Liver (tissue), 3 donors: Measurements from ENCODE around the gene CCNO.

ENCODE experiments used
- EGR1 ChIP-seq, 2 donors: IDR thresholded peaks; 2 replicates each; pipeline ENCODE4 v1.6.1; 2016 to 2018; ENCODE audit warnings: antibody characterized with exemption in 2 of 2, low read depth in 2 of 2
- FOXA1 ChIP-seq: IDR thresholded peaks from 2 replicates; pipeline ENCODE4 v1.6.1; 2016; ENCODE audit warnings: antibody characterized with exemption
- GABPA ChIP-seq, 2 donors: IDR thresholded peaks in 1 of 2; conservative IDR thresholded peaks in 1 of 2; 2 replicates each; pipeline ENCODE4 v1.6.1; 2016; ENCODE audit warnings: antibody characterized with exemption in 2 of 2, mild to moderate bottlenecking in 1 of 2, moderate library complexity in 1 of 2
- HNF4A ChIP-seq, 2 donors: conservative IDR thresholded peaks; 2 replicates each; pipeline ENCODE4 v1.6.1; 2016; ENCODE audit warnings: antibody characterized with exemption in 2 of 2, mild to moderate bottlenecking in 2 of 2
- JUND ChIP-seq, 2 donors: IDR thresholded peaks; 2 replicates each; pipeline ENCODE4 v1.6.1; 2016; ENCODE audit warnings: antibody characterized with exemption in 2 of 2
- RAD21 ChIP-seq, 2 donors: IDR thresholded peaks; 2 replicates each; pipeline ENCODE4 v1.6.1; 2016; ENCODE audit warnings: antibody characterized with exemption in 2 of 2, mild to moderate bottlenecking in 2 of 2
- RXRA ChIP-seq, 2 donors: IDR thresholded peaks; 2 replicates each; pipeline ENCODE4 v1.6.1; 2017 to 2018; ENCODE audit warnings: antibody characterized with exemption in 2 of 2, mild to moderate bottlenecking in 1 of 2
- SP1 ChIP-seq: IDR thresholded peaks from 2 replicates; pipeline ENCODE4 v1.6.1; 2018; ENCODE audit warnings: antibody characterized with exemption, mild to moderate bottlenecking
- TAF1 ChIP-seq: conservative IDR thresholded peaks from 2 replicates; pipeline ENCODE4 v1.6.1; 2016; ENCODE audit warnings: antibody characterized with exemption, mild to moderate bottlenecking
- YY1 ChIP-seq: IDR thresholded peaks from 2 replicates; pipeline ENCODE4 v1.6.1; 2016; ENCODE audit warnings: antibody characterized with exemption, mild to moderate bottlenecking
- TF ChIP-seq, protein P1 (sequence below): fragments of 150-350 bp; IDR thresholded peaks from 2 replicates; pipeline ENCODE4 v1.5.1; 2017; ENCODE audit warnings: improper control_type of control experiment, low read depth, low read length; ENCODE audit not compliant: missing input control
- TF ChIP-seq, protein P2 (sequence below): IDR thresholded peaks from 2 replicates; pipeline ENCODE4 v1.6.1; 2016; ENCODE audit warnings: antibody characterized with exemption, mild to moderate bottlenecking
- TF ChIP-seq, protein P3 (sequence below): IDR thresholded peaks from 2 replicates; pipeline ENCODE4 v1.6.1; 2016; ENCODE audit warnings: antibody characterized with exemption
- TF ChIP-seq, protein P4 (sequence below): IDR thresholded peaks from 2 replicates; pipeline ENCODE4 v1.6.1; 2016; ENCODE audit warnings: antibody characterized with exemption
- donor health status: healthy.
- donor health status: healthy.

DNA sequence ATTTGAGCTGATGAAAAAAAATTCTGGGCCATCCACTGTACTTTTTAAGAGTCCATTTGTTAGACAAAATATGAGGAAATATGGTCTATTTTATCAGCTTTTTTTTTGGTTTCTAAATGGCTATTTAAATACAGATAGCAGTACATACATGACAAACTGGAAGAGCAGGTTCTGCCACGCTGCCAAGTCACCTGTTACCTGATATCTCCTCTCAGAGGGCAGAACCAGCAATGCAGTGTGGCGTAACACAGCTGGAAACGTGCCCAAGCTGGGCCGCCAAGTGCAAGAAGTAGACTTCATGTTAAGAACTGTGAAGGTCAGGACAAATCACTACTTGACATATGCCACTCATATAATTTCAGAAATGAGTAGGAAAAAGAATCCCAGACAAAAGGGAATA lies 14.4 kb downstream of the CCNO start:
- TF ChIP-seq, protein P1, sequence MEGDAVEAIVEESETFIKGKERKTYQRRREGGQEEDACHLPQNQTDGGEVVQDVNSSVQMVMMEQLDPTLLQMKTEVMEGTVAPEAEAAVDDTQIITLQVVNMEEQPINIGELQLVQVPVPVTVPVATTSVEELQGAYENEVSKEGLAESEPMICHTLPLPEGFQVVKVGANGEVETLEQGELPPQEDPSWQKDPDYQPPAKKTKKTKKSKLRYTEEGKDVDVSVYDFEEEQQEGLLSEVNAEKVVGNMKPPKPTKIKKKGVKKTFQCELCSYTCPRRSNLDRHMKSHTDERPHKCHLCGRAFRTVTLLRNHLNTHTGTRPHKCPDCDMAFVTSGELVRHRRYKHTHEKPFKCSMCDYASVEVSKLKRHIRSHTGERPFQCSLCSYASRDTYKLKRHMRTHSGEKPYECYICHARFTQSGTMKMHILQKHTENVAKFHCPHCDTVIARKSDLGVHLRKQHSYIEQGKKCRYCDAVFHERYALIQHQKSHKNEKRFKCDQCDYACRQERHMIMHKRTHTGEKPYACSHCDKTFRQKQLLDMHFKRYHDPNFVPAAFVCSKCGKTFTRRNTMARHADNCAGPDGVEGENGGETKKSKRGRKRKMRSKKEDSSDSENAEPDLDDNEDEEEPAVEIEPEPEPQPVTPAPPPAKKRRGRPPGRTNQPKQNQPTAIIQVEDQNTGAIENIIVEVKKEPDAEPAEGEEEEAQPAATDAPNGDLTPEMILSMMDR = no peak
- TF ChIP-seq, protein P2, sequence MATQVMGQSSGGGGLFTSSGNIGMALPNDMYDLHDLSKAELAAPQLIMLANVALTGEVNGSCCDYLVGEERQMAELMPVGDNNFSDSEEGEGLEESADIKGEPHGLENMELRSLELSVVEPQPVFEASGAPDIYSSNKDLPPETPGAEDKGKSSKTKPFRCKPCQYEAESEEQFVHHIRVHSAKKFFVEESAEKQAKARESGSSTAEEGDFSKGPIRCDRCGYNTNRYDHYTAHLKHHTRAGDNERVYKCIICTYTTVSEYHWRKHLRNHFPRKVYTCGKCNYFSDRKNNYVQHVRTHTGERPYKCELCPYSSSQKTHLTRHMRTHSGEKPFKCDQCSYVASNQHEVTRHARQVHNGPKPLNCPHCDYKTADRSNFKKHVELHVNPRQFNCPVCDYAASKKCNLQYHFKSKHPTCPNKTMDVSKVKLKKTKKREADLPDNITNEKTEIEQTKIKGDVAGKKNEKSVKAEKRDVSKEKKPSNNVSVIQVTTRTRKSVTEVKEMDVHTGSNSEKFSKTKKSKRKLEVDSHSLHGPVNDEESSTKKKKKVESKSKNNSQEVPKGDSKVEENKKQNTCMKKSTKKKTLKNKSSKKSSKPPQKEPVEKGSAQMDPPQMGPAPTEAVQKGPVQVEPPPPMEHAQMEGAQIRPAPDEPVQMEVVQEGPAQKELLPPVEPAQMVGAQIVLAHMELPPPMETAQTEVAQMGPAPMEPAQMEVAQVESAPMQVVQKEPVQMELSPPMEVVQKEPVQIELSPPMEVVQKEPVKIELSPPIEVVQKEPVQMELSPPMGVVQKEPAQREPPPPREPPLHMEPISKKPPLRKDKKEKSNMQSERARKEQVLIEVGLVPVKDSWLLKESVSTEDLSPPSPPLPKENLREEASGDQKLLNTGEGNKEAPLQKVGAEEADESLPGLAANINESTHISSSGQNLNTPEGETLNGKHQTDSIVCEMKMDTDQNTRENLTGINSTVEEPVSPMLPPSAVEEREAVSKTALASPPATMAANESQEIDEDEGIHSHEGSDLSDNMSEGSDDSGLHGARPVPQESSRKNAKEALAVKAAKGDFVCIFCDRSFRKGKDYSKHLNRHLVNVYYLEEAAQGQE = no peak
- TF ChIP-seq TAF1 = no peak
- no peak for TF ChIP-seq JUND (IDR thresholded peaks at IDR 0.05)
- no peak for TF ChIP-seq SP1
- TF ChIP-seq, protein P3, sequence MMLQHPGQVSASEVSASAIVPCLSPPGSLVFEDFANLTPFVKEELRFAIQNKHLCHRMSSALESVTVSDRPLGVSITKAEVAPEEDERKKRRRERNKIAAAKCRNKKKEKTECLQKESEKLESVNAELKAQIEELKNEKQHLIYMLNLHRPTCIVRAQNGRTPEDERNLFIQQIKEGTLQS = no peak
- no peak for TF ChIP-seq GABPA (IDR thresholded peaks at IDR 0.05 in 1 of 2, conservative IDR thresholded peaks at IDR 0.05 in 1 of 2)
- no peak for TF ChIP-seq RAD21 (IDR thresholded peaks at IDR 0.05)
- TF ChIP-seq, protein P4, sequence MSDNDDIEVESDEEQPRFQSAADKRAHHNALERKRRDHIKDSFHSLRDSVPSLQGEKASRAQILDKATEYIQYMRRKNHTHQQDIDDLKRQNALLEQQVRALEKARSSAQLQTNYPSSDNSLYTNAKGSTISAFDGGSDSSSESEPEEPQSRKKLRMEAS = no peak
- TF ChIP-seq RXRA (IDR thresholded peaks at IDR 0.05) = no peak
- no peak for TF ChIP-seq FOXA1
- TF ChIP-seq YY1 = no peak
- TF ChIP-seq HNF4A (conservative IDR thresholded peaks at IDR 0.05) = no peak
- TF ChIP-seq EGR1 (IDR thresholded peaks at IDR 0.05; ENCODE audit: low read depth in 2 of 2) = no peak
